SK-N-SH (cell line): ENCODE results near the gene FDXACB1.

Source experiments
- CHD2 ChIP-seq: fragments of 150-350 bp; IDR thresholded peaks from 2 replicates; pipeline ENCODE4 v1.6.1; 2018; ENCODE audit warnings: low read length; ENCODE audit not compliant: partially characterized antibody
- CTCF ChIP-seq: fragments of 200-600 bp; sonication (generic); IDR thresholded peaks from 2 replicates; pipeline ENCODE4 v1.6.1; 2017; ENCODE audit warnings: antibody characterized with exemption, mild to moderate bottlenecking, moderate library complexity
- EZH2phosphoT487 ChIP-seq: fragments of 200-600 bp; sonication (generic); IDR thresholded peaks from 2 replicates; pipeline ENCODE4 v1.6.1; 2017; ENCODE audit warnings: low read depth, mixed run types, mild to moderate bottlenecking, antibody characterized with exemption, moderate library complexity, borderline replicate concordance
- GABPA ChIP-seq: IDR thresholded peaks from 2 replicates; pipeline ENCODE4 v1.4.0; 2012; ENCODE audit warnings: low read depth, mild to moderate bottlenecking
- NFIC ChIP-seq: IDR thresholded peaks from 2 replicates; pipeline ENCODE4 v1.4.0; 2012; ENCODE audit warnings: borderline replicate concordance
- RAD21 ChIP-seq: IDR thresholded peaks from 2 replicates; pipeline ENCODE4 v1.6.1; 2012; ENCODE audit warnings: mild to moderate bottlenecking, low read length
- REST ChIP-seq: IDR thresholded peaks from 2 replicates; pipeline ENCODE4 v1.6.1; 2012; ENCODE audit warnings: mild to moderate bottlenecking, low read depth, low read length, moderate library complexity
- RFX5 ChIP-seq: IDR thresholded peaks from 2 replicates; pipeline ENCODE4 v1.6.1; 2012; ENCODE audit warnings: mild to moderate bottlenecking, improper control_type of control experiment, low read length
- SMC3 ChIP-seq: IDR thresholded peaks from 2 replicates; pipeline ENCODE4 v1.6.1; 2012; ENCODE audit warnings: low read depth, low read length, improper control_type of control experiment
- TAF1 ChIP-seq: IDR thresholded peaks from 2 replicates; pipeline ENCODE4 v1.6.1; 2012; ENCODE audit warnings: low read depth, mild to moderate bottlenecking, low read length, moderate library complexity, borderline replicate concordance
- TEAD4 ChIP-seq: IDR thresholded peaks from 2 replicates; pipeline ENCODE4 v1.4.0; 2012; ENCODE audit warnings: mild to moderate bottlenecking, borderline replicate concordance; ENCODE audit not compliant: insufficient read depth
- TF ChIP-seq, protein P1 (sequence below): IDR thresholded peaks from 2 replicates; pipeline ENCODE4; 2012
- TF ChIP-seq, protein P2 (sequence below): IDR thresholded peaks from 2 replicates; pipeline ENCODE4 v1.4.0; 2012; ENCODE audit warnings: low read depth

- no peak for TF ChIP-seq SMC3
- no peak for TF ChIP-seq CTCF
- TF ChIP-seq EZH2phosphoT487 = no peak
- TF ChIP-seq GABPA = no peak
- TF ChIP-seq, protein P1, sequence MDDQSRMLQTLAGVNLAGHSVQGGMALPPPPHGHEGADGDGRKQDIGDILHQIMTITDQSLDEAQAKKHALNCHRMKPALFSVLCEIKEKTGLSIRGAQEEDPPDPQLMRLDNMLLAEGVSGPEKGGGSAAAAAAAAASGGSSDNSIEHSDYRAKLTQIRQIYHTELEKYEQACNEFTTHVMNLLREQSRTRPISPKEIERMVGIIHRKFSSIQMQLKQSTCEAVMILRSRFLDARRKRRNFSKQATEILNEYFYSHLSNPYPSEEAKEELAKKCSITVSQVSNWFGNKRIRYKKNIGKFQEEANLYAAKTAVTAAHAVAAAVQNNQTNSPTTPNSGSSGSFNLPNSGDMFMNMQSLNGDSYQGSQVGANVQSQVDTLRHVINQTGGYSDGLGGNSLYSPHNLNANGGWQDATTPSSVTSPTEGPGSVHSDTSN = no peak
- TF ChIP-seq TAF1 = no peak
- no peak for TF ChIP-seq TEAD4
- no peak for TF ChIP-seq NFIC
- TF ChIP-seq, protein P2, sequence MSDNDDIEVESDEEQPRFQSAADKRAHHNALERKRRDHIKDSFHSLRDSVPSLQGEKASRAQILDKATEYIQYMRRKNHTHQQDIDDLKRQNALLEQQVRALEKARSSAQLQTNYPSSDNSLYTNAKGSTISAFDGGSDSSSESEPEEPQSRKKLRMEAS = no peak
- TF ChIP-seq RAD21 = no peak
- TF ChIP-seq CHD2 = no peak
- no peak for TF ChIP-seq REST
- no peak for TF ChIP-seq RFX5
These were observed 33.5 kb downstream of the FDXACB1 start for GRCh38 chr11:111845276-111846028.
